Thoracic aorta (tissue), 2 donors: ENCODE data around the gene TSHZ3. TPM values are rescaled to one million over a fixed set of nuclear protein-coding genes. Genes with fewer than 3 reads are reported as not detected.

Experiments
- ATAC-seq: fragments of 150-250 bp; one replicate; pipeline ENCODE4 v1.8.0; 2017; ENCODE audit warnings: low read depth; ENCODE audit not compliant: insufficient number of reproducible peaks, low FRiP score
- DNase-seq: peaks from one replicate; pipeline ENCODE4 v3.0.0-alpha.2; 2020; ENCODE audit warnings: low spot score
- H3K27ac ChIP-seq, 2 donors: fragments of 200-600 bp; sonication (generic); 1 replicate in 1 of 2; 2 replicates in 1 of 2; pipeline ENCODE4 v1.5.1; 2016; ENCODE audit warnings: mild to moderate bottlenecking in 2 of 2, moderate library complexity in 2 of 2
- H3K27me3 ChIP-seq: fragments of 200-600 bp; sonication (generic); replicated peaks from 2 replicates; pipeline ENCODE4 v1.6.0; 2016; ENCODE audit warnings: mild to moderate bottlenecking; ENCODE audit not compliant: insufficient read depth
- H3K36me3 ChIP-seq: fragments of 200-600 bp; sonication (generic); one replicate; pipeline ENCODE4 v1.5.1; 2016
- H3K4me1 ChIP-seq, 2 donors: fragments of 200-600 bp; sonication (generic); 1 replicate in 1 of 2; 2 replicates in 1 of 2; pipeline versions ENCODE4 v1.5.1 to v1.6.0; 2016; ENCODE audit warnings: low read depth in 2 of 2, mild to moderate bottlenecking in 1 of 2; ENCODE audit not compliant: control insufficient read depth in 1 of 2
- H3K4me3 ChIP-seq: fragments of 200-600 bp; sonication (generic); 2 replicates; pipeline ENCODE4 v1.5.1; 2016; ENCODE audit warnings: mild to moderate bottlenecking
- H3K9me3 ChIP-seq: fragments of 200-600 bp; sonication (generic); 2 replicates; pipeline ENCODE4 v1.5.1; 2016
- total RNA-seq, 2 donors: library from RNA; depleted of rRNA; stranded (reverse); fragments of >200 nt; gene quantifications; one replicate each; pipeline versions ENCODE4 v1.1.0 to v1.2.3, GENCODE V29; 2016
- TF ChIP-seq, protein P1 (sequence below): fragments of 200-600 bp; sonication (generic); IDR thresholded peaks from one replicate; pipeline ENCODE4 v1.5.1; 2019; ENCODE audit warnings: antibody characterized with exemption

The TSHZ3 gene
- total RNA-seq, 2 donors from 2014 or later, result 9.3 to 10.2 TPM

DNA sequence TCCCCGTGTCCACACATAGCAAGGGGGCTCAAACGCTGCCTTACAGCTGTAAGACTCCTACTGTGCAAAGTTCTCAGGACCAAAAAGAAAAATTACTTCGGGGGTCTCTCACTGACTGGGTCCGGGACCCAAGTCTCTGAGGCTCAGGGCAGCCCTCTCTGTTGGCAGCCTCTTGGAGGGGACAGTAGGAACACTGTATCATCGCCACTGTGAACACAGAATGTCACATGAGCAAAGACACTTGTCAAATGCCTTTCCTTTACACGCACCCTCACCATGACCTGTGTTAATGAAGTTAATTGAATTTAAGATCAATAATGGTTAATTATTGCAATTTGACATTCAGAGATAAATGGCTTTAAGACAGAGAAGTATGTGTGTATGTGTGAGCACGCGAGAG, 49.6 kb downstream of the TSHZ3 start:
- TF ChIP-seq, protein P1, sequence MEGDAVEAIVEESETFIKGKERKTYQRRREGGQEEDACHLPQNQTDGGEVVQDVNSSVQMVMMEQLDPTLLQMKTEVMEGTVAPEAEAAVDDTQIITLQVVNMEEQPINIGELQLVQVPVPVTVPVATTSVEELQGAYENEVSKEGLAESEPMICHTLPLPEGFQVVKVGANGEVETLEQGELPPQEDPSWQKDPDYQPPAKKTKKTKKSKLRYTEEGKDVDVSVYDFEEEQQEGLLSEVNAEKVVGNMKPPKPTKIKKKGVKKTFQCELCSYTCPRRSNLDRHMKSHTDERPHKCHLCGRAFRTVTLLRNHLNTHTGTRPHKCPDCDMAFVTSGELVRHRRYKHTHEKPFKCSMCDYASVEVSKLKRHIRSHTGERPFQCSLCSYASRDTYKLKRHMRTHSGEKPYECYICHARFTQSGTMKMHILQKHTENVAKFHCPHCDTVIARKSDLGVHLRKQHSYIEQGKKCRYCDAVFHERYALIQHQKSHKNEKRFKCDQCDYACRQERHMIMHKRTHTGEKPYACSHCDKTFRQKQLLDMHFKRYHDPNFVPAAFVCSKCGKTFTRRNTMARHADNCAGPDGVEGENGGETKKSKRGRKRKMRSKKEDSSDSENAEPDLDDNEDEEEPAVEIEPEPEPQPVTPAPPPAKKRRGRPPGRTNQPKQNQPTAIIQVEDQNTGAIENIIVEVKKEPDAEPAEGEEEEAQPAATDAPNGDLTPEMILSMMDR, result no peak
- Histone ChIP-seq H3K27me3 (no peaks in the 10 kb centered on the region), H3K4me3 (no peak overlapping the region), H3K4me1 (no peaks in the 10 kb centered on the region), H3K36me3 (no peaks in the 10 kb centered on the region), H3K27ac (no peak overlapping the region), H3K9me3 (no peaks in the 10 kb centered on the region)
- ATAC-seq (no peak), DNase-seq (no peak)

DNA sequence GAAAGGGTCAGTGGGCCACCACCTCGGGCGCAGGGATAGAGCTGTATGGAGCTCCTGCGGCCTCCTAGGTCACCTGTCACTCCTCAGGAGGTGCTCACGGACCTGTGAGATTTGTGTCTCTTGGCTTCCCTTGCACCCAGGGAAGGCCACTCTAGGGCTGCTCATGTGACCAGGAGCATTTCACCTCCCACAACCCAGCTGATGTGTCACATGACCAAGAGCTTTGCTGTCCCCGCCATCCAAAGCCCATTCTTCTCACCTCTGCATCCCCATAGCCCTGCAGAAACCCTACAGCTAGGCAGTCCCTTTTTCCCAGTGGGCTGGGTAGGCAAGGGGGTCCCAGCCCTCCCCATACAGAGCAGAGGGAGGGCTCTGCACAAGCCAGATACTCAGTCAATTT, 51.2 kb downstream of the TSHZ3 start:
- no peak overlapping the region for H3K4me3 ChIP-seq
- no peaks in the 10 kb centered on the region for H3K27me3 ChIP-seq
- no peak overlapping the region for H3K27ac ChIP-seq
- ATAC-seq (no peak), DNase-seq (no peak)
- H3K4me1 ChIP-seq, result no peaks in the 10 kb centered on the region
- TF ChIP-seq, protein P1, result no peak
- no peaks in the 10 kb centered on the region for H3K9me3 ChIP-seq
- H3K36me3 ChIP-seq, result no peaks in the 10 kb centered on the region

DNA sequence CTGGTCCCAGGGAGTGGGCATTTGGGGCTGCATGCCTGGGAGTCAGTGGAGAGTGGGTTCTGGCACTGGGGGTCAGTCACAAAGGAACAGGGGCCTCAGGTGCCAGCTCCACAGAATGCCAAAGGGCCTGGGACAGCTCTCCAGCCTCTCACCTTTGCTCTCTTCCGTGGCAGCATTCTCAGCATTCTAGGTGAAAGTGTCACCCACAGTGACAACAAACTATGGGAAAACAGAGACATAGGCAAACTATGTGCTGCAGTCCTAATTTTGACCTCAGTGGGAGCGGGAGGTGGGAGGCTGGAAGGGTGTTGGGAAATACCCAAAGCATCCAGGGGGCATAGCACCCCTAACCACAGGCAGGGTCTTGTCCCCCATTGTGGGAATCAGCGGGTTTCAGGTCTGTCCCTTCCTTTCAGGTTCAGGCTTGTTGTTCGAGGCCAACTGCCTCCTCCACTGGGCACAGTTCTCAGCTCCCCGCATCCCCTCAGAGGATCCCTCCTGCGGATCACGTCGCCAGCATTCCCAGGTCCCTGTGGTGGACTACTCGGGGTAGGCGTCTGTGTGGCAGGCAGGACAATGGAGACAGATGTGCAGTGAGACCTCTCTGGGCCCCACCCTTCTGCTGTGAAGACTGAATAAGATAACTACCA, 52.4 kb downstream of the TSHZ3 start:
- no peaks in the 10 kb centered on the region for H3K27me3 ChIP-seq
- ATAC-seq (no peak), DNase-seq (no peak)
- no peaks in the 10 kb centered on the region for H3K4me1 ChIP-seq
- no peak overlapping the region for H3K4me3 ChIP-seq
- H3K36me3 ChIP-seq, result no peaks in the 10 kb centered on the region
- H3K27ac ChIP-seq, result no peak overlapping the region
- TF ChIP-seq, protein P1, result no peak
- H3K9me3 ChIP-seq, result no peaks in the 10 kb centered on the region

DNA sequence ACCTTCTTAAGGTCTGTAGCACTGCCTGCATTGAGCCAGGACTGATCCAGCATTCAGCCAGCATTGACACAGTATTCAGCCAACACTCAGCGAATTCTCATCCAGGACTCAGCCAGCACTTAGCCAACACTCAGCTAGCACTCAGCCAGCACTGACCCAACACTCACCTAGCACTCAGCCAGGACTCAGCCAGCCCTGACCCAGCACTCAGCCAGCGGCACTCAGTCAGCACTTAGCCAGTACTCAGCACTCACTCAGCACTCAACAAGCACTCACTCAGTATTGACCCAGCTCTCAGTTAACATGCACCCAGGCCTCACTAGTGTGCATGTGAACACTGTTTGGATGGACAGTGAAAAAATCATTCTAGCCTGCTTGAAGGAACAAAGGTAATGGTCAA, 55.0 kb downstream of the TSHZ3 start:
- Histone ChIP-seq H3K27me3 (no peaks in the 10 kb centered on the region), H3K4me1 (no peaks in the 10 kb centered on the region), H3K36me3 (no peaks in the 10 kb centered on the region), H3K27ac (no peak overlapping the region), H3K4me3 (no peak overlapping the region), H3K9me3 (no peaks in the 10 kb centered on the region)
- no peak for DNase-seq
- ATAC-seq, result no peak
- TF ChIP-seq, protein P1, result no peak

DNA sequence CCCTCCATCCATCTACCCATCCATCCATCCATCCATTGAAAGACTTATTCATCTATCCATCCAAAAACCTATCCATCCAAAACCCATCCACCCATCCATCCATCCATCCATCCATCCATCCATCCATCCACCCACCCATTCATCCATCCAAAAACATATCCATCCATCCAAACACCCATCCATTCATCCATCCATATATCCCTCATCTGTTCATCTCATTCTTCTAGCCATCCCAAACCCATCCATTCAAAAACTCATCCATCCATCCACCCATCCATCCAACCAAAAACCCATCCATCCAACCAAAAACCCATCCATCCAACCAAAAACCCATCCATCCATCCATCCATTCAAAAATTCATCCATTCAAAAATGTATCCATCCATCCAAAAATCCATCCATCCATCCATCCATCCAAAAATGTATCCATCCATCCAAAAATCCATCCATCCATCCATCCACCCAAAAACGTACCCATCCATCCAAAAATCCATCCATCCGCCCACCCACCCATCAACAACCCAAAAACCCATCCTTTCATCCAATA, 56.5 kb downstream of the TSHZ3 start:
- H3K9me3 ChIP-seq, result no peaks in the 10 kb centered on the region
- H3K4me1 ChIP-seq, result no peaks in the 10 kb centered on the region
- no peaks in the 10 kb centered on the region for H3K27me3 ChIP-seq
- ATAC-seq, result no peak
- DNase-seq, result no peak
- H3K4me3 ChIP-seq, result no peak overlapping the region
- no peak overlapping the region for H3K27ac ChIP-seq
- no peaks in the 10 kb centered on the region for H3K36me3 ChIP-seq
- TF ChIP-seq, protein P1, result no peak
